OCI-M2 (cell line): Measurements from ENCODE around the gene CCDC192.

Experiments used
- DNase-seq: peaks from one replicate; lab custom pipeline; 2025; ENCODE audit not compliant: unreplicated experiment; lab: John Stamatoyannopoulos, UW

Gene CCDC192

DNA sequence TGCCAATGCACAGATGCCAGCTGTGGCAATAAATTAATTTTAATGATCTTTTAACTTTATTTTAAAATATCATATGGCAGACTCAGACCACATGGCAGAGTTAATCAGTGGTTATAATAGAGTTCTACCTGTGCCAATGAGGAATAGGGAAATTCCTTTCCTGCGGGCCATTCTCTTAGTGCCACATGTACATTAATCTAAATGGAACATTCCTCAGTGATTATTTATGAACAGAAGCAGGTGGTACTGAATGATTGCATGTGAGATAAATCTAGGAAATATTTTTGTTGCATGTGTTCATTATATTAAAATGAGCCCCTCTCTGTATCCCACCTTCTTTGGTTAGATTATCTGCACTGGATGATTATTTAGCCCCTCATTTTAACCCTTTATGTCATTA lies 102.3 kb downstream of the CCDC192 start:
- DNase-seq = no peak

DNA sequence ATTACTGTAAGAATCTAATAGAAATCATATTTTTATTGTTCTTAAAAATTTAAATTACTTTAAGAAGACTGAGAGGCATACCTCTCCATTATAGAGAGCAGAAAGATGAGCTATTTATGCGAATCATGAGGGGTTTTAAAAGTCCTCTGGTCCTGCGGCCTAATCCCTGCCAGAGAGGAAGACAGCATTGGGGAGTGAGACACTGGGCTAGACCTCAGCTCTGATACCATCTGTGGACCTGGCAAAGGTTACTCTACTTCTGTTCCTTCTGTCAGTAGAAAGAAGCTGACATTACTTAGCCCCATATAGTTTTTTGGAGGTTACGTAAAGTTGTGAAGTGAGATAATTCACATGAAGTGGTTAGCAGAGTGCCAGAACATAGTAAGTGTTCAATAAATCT lies 103.6 kb downstream of the CCDC192 start:
- no peak for DNase-seq

DNA sequence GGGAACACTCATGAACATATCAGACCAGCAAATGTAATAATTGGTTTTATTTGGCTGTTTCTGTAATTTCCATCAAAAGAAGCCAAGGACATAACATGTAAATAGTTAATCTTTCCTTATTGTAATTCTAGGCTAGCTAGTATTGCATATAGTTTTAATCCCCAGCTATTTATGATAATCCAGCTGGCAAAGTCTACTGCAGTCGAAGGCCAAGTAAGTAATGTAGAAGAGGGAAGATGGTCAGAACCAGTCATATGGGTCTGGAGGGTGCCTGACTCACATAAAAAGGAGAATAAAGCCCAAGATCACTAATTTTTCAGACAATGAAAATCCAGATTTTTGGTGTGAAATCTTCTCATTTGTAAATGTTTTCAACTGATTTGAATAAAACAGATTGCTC lies 106.3 kb downstream of the CCDC192 start:
- no peak for DNase-seq

DNA sequence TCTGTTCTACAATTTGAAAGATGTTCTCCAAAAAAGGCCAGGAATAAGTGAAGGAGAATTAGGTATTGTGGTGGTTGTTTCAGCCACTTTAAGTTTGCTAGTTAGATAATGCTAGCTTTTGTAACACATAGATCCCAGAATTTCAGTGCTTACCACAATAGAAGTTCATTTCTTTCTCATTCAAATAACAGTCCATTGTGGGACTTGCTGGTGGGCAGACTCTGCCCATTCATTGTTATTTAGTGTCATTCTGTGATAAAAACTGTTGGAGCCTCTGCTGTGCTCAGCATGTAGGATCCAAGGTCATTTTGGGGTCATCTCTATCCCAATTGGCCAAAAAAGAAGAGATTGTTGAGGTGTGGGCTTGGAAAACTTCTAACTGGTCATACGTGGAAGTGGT lies 106.8 kb downstream of the CCDC192 start:
- DNase-seq = no peak

DNA sequence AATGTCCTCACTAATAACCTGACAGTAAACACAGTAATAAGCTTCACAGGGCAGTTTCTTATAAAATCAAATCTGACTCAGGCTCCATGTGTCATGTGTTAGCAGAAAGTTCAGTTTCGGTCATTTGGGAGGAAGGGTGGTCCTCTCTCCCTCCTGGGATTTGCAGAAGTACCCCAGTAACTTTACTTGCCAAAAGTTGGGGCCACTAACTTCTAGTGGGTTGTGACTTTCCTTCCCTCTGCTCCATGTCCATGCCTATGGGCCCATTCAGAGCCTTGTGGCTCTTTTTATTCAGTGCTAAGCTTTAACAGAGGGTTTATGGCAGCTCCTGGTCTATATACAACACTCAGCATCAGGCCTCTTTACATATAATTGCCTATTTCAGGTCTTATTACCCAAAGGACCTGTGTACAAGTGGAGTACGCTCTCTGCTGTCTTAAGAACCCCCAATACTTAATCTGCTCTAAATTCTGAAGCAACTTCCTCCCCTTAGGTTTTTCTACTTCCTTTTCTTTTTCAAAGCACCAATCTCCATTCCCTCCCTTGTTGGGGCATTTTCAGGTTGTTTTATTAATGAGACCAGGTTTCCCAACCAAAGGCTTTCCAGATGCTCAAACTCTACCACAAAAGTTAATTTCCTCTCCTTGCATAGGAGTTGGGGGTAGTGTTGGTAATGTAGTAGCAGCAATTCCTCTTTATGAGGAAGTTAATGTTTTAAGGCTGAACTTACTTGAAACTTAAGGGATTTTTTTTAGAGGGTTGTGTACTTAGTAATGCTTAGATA lies 107.7 kb downstream of the CCDC192 start:
- no peak for DNase-seq

DNA sequence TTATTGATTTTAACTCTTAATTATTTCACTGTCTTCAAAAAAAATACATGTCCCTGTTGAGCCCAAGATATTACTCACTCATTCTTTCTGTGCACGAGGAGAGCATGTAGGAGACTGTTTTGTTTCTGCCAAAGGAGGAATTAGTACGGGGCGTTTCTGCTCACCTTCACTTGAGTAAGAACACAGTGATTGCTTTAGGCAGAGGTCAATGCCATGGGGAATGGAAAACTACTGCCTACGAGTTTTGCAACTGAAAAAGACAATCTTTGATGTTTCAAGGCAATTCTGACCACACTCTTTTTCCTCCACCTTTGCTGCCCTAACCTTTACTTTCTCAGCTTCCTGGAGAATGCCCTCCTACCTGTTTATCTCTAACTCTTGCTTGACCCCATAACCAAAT lies 109.4 kb downstream of the CCDC192 start:
- DNase-seq = no peak

DNA sequence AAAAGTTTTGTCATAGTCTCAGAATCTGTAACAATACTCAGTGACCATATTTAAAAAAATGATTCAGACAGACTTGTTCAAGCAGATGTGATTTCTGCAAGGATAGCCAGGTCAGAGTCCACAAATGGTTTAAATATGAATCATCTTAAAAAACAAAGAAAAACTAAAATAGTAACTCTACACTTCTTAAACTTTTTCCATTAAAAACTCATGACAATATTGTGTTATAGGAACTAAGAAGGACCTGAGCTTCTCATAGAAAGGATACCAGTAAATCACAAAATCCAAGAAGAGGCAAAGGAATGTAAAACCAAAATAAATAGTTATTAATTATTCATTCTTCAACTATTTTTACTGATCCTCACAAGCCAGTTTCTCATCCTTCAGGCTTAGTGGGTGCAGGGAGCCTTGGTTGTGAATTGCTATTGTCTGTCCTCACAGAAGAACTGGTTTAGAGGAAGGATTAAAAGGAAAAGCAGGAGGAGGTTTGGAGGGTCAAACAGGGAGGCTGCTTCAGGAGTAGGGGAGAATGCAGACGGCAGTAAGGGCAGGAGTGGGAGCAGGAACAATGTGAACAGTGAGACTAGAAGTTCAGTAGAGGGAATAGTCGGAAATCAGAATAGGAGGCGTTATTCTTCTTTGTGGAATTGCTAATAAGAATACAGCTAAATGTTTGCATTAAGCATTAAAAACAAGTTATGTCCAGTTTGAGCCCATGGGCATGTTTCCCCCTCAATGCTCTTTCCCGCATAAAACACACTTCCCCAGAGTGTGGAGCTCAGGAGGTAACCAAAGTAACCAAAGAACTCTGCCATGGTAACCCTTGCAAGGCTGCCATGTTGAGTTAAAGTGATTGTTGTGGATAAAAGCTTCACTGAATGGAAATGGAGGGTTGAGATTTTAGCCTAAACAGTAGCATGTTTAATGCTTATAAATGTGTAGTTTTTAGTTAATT lies 110.7 kb downstream of the CCDC192 start:
- no peak for DNase-seq

DNA sequence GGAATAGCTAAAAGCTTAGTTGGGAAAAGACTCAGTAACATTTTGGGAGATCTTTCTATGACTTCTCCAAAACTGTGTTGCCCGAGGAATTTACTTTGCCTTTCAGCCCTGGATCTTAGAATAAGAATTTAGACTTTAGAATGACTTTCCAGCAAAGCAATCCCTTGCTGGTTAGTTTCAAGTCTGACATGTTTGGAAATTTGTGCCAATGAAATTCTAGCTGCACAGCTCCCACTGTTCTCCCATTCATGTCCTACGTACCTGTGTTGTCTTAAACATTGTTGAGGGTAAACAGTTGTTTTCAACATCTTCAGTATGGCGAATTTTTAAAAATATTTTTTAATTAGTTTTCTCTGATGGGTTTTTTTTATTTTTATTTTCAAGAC lies 111.4 kb downstream of the CCDC192 start:
- DNase-seq = no peak

DNA sequence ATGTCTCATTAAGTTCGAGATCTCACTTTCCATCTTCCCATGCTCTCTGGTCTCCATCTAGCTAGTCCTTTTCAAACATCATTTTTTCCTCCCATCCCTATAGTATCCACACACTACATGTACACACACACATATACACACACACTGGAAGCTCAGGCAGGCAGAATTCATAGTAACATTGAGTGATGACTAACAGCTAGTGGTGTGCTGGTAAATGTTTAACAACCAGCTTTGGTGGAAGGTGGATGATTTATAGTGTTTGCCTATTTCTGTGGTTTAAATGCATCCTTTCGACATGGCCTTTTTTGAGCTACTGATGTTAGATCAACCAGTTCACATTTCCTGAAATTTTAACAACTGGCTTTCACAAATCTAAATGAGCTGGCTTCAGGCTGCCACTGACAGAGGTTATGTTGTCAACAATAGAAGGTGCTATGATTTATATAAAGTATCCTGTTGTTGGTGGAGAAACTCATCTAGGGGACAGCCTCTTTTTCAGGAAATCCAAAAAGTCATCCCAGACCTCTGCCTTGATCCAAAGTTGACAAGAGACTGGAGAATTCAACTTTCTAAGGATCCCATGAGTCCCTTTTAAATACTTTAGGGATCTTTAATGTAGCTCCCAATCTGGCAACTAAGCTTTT lies 117.8 kb downstream of the CCDC192 start:
- no peak for DNase-seq

DNA sequence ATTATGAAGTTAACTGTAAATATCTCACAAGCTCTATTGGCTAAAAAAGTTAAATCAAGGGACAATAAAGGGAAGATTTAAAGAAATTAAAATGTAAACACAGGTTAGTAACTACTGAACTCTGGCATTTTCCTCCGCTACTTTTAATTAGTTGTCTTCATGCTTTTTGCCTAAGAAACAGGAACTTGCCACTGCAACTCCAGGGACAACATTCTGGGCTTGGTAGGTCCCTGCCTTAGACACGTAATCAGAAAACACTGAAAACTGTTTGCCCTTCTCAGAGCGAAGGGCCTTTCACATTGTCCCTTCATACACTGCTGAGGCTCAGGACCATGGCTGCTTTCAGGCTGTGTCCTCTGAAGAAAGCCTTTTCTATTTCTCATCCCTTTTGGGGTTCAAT lies 118.7 kb downstream of the CCDC192 start:
- DNase-seq = no peak

DNA sequence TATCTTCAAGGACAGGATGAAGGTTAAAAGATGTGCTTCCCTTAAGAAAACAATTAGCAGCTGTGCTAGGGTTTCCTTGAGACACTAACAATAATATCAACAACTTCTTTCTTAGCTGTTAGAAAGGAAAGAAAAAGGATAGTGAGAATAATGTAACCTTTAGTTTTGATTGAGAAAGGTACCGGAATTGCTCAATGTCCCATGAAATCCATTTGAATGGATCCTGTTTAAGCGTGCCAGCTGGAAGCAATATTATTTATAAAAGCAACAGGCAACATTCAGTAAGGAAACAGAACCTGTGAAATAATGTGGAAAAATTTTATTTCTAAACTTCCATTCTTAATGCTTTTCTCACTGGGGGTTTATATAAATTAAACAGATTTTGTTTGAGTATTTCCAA lies 120.9 kb downstream of the CCDC192 start:
- DNase-seq = no peak

DNA sequence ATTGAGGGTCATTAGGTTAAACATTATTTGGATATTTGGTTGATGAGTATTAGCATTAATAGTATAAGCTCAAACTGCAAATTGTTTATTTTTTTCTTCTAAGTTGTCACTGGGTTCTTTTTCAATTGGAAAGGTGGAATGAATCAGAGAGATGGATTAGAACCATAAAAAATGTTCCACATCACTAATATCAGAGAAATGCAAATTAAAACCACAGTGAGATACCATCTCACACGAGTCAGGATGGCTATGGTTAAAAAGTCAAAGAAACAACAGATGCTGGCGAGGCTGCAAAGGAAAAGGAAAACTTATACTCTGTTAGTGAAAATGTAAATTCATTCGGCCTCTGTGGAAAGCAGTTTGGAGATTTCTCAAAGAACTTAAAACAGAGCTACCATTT lies 122.8 kb downstream of the CCDC192 start:
- no peak for DNase-seq

DNA sequence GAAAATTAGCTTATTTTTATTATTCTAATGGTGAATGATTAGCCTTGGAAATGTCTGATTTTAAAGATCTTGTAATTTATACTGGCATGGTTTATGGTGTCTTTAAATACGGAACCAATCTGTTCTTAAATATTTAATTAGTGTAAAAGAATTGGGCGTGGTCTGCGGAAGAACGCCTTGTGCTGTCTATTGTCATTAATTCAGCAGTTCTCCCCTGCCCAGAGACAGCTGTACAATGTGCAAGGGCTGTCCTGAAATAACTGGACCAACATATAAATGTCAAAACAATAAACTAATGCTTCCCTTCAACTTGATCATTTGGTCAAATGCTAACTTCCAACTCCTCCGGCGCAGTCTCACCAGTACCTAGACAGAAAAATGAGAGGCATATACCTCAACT lies 124.3 kb downstream of the CCDC192 start:
- DNase-seq = no peak

DNA sequence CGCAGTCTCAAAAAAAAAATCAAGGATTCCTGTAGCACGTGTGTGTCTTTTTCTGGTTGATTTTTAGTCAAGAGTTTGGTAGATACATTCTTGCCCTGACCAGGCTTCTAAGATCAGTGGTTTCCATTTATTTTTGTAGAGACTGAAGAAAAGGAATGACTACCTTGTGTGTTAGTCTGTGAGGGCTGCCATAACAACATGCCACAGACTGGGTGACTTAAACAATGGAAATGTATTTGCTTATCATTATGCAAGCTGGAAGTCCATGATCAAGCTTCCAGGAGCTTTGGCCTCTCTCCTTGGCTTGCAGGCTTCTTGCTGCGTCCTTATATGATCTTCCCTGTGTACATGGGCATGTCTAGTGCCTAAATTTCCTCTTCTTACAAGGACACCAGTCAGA lies 127.0 kb downstream of the CCDC192 start:
- DNase-seq = no peak

DNA sequence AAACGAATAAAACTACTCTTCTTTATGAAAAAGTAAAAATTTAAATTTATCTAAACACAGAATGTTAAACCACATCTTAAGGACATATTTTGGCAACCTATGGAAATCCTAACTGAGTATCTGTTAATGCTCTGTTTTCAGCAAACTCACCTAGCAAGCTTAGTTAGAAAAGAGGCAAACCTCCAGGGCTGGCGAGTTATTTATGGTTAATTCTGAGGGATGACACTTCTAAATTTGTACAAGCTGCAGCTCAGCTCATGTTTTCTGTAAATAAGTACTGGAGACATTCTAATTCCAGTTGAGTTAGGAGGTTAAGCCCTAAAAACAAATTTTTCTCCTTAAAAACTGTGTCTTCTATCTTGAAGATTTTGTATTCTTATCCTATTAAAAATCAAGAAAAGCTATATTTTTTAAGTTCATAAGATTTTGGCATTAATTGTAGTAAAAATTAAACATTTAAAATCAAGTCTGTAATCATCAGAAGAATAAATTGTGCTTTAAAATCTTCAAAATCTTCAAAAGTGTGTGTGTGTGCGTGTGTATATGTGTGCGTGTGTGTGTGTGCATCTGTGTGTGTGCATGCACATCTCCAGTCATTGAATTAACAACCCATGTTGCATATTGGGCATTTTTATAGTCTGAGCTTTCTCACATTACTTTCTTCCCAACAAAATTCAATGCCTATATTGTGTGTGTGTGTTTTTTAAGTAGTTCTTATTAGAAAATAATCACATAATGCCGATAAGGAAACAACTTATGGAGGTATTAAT lies 127.8 kb downstream of the CCDC192 start:
- no peak for DNase-seq

DNA sequence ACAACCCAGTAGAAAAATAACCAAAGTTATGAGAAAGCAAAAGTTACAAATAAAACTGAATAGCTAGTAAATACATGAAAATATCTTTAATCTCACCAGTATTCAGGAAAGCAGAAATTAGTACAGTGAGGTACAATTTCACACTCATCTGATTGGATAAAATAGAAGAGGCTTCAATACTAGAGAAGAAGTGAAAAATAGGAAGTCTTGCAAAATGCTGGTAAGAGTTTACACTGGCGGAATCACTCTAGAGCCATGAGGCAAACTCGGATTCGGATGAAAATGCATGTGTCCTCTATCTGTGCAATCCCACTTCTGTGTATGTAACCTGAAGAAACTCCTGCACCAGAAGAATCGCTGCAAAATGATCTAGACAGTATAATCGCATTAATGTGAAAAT lies 128.9 kb downstream of the CCDC192 start:
- DNase-seq = no peak

DNA sequence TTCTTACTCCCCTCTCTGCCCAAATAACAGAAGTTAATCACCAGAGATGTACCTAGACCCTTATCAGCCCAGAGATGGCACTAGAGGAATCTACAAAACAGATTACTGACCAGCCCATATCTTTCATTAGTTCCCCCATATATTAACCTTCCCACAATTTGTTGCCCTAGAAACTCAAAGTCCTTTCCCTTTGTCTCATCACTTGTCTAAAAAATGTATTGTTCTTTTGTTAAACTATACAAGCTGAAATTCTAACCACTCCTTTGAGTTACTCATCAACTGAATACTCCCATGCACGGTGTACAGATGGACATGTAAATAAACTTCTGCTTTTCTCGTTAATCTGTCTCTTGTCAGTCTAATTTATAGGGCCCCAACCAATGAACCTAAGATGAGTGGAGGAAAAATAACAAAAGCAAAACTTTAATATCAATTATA lies 130.9 kb downstream of the CCDC192 start:
- DNase-seq = no peak

DNA sequence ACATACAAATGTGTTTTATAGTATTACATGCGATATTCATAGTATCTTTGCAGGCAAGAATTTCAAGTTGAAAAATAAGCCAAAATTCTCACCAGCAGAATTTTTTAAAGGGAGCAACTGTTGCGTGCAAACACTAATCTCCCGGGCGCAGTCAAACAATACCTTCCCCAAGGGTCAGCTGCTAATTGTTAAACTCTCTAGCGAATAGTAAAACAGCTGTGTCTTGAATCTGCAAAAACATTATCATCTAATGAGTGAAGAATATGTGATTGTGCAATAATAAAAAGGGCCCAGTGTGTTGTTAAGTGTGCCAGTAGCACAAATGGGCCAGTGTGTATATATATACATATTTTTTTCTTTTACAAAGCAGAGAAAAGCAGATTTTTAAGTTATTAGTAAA lies 131.4 kb downstream of the CCDC192 start:
- no peak for DNase-seq

DNA sequence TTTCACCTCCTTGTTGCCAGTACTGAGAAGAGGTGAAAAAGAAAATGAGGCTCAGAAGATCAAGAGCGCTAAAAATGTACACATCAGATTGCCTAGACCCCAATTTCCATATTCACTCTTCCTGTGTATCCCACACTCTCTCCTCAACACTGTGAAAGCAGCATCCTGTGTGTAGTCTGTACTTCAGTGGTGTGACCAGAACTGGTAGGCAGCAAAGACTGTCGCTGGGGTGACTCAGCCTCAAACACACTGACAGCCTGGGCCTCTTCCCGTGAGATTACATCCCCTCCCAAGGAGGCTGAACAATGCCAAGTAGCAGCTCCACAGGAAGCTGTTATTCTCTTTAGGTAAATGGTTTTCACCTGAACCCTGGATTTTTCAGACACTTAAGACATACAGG lies 135.5 kb downstream of the CCDC192 start:
- no peak for DNase-seq

DNA sequence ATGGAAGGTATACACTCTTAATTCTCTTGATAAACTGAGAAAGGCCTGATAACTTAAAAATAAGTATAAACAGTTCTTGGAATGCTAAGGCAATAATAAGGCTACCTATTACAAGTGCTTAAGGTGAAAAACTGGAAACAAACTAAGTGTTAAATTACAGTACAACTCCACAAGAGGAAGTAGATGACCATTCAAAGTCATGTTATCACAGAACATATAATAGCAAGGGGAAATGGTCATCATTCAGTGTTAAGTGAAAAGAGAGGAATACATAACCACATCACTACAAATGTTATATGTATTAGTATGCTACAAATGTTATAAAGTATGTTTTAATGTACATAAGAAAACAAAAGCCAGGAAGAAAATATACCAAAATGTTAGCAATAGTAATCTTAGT lies 135.9 kb downstream of the CCDC192 start:
- no peak for DNase-seq
